Colon (tissue), 2 donors: ENCODE results near the gene ANKS3.
"Not testable (repeated sequence)": the region's sequence is repeated elsewhere in the genome, so short reads cannot be mapped to it uniquely, and the experiment has no call there.

Experiments used
- FAIRE-seq: peaks from 2 replicates; lab custom pipeline; 2012; peaks lifted over from hg19 to GRCh38; lab: Jason Lieb, UNC
- donor health status: control.
- donor health status: control.

The ANKS3 gene

GRCh38 chr16:4755687-4756086, 21.6 kb upstream of the ANKS3 start:
- no peak for FAIRE-seq

- FAIRE-seq, result no peak
Measured at GRCh38 chr16:4754865-4755264, 20.8 kb upstream of the ANKS3 start.

- no peak for FAIRE-seq
Measured at GRCh38 chr16:4753227-4753626, 19.2 kb upstream of the ANKS3 start.

- no peak for FAIRE-seq
Measured at GRCh38 chr16:4752351-4753100, 18.5 kb upstream of the ANKS3 start.

- no peak for FAIRE-seq
Measured at GRCh38 chr16:4750896-4751295, 16.8 kb upstream of the ANKS3 start.

GRCh38 chr16:4749700-4750257, 15.7 kb upstream of the ANKS3 start:
- no peak for FAIRE-seq

GRCh38 chr16:4748682-4749411, 14.8 kb upstream of the ANKS3 start:
- FAIRE-seq, result no peak

- no peak for FAIRE-seq
Measured at GRCh38 chr16:4747906-4748681, 14.0 kb upstream of the ANKS3 start.

- FAIRE-seq, result no peak
Measured at GRCh38 chr16:4746991-4747574, 13.0 kb upstream of the ANKS3 start.

GRCh38 chr16:4746215-4746614, 12.1 kb upstream of the ANKS3 start:
- no peak for FAIRE-seq

- no peak for FAIRE-seq
Measured at GRCh38 chr16:4745274-4745569, 11.2 kb upstream of the ANKS3 start.

- FAIRE-seq, result no peak
Measured at GRCh38 chr16:4744555-4745273, 10.6 kb upstream of the ANKS3 start.

- FAIRE-seq, result no peak
Measured at GRCh38 chr16:4743226-4743878, 9.3 kb upstream of the ANKS3 start.

- not testable (repeated sequence) for FAIRE-seq
Measured at GRCh38 chr16:4738370-4738769, 4.3 kb upstream of the ANKS3 start.

GRCh38 chr16:4737545-4737944, 3.5 kb upstream of the ANKS3 start:
- FAIRE-seq, result no peak

GRCh38 chr16:4736546-4736945, 2.5 kb upstream of the ANKS3 start:
- FAIRE-seq, result no peak

- no peak for FAIRE-seq
Measured at GRCh38 chr16:4734730-4735535, 862 bp upstream of the ANKS3 start.

GRCh38 chr16:4733747-4734062, 366 bp downstream of the ANKS3 start:
- no peak for FAIRE-seq

- FAIRE-seq, result no peak
Measured at GRCh38 chr16:4733211-4733742, 794 bp downstream of the ANKS3 start.

GRCh38 chr16:4729876-4730275, 4.2 kb downstream of the ANKS3 start:
- FAIRE-seq, result no peak
